WI38 (cell line): Measurements from ENCODE around the gene MYO16.

Experiments used
- H3K4me3 ChIP-seq: 2 replicates; pipeline ENCODE4 v1.5.1; 2011; ENCODE audit warnings: low read depth, mild to moderate bottlenecking, control low read depth, low read length
- TF ChIP-seq, protein P1 (sequence below): IDR thresholded peaks from 2 replicates; pipeline ENCODE4 v1.5.1; 2012; ENCODE audit warnings: low read depth, mild to moderate bottlenecking, control low read depth, low read length

MYO16 gene

DNA sequence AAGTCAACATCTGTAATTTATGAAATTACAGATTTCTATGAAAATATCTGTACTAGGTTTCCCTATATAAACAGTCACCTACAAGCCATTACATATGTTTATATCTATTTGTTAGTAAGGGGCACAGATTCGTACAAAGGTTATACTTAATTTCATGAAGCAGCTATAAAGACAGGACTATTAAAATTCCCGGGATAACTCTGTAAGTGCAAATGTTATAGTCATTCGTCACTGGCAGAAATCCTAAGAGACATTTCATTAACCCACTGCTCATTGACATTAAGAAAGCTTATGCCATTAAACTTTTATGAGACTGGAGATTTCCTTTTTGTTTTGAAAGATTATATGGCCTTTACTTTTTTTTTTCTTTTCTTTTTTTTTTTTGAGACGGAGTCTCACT is 122.9 kb downstream of the MYO16 start:
- TF ChIP-seq, protein P1, sequence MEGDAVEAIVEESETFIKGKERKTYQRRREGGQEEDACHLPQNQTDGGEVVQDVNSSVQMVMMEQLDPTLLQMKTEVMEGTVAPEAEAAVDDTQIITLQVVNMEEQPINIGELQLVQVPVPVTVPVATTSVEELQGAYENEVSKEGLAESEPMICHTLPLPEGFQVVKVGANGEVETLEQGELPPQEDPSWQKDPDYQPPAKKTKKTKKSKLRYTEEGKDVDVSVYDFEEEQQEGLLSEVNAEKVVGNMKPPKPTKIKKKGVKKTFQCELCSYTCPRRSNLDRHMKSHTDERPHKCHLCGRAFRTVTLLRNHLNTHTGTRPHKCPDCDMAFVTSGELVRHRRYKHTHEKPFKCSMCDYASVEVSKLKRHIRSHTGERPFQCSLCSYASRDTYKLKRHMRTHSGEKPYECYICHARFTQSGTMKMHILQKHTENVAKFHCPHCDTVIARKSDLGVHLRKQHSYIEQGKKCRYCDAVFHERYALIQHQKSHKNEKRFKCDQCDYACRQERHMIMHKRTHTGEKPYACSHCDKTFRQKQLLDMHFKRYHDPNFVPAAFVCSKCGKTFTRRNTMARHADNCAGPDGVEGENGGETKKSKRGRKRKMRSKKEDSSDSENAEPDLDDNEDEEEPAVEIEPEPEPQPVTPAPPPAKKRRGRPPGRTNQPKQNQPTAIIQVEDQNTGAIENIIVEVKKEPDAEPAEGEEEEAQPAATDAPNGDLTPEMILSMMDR = no peak

DNA sequence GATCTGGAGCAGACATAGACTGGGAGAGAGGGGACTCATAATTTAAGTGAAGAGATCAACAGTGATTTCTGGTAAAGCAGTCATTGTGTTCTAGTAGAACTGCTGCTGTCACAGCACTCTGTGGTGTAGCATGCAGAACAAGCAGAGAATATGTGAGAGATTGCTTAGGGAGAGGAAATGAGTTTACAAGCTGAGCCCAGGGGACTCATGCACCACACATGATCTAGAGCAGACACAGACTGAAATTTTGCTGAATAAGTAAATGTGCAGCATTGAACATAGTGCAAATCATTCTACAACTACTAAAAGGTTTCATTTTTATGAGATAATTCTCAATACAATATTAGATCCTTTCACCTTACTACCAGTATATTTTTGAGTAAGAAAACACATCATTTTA is 125.7 kb downstream of the MYO16 start:
- TF ChIP-seq, protein P1 = no peak
- H3K4me3 ChIP-seq = no peak overlapping the region

More for the DNA sequence above, 122.9 kb downstream of the MYO16 start:
- no peak overlapping the region for H3K4me3 ChIP-seq

DNA sequence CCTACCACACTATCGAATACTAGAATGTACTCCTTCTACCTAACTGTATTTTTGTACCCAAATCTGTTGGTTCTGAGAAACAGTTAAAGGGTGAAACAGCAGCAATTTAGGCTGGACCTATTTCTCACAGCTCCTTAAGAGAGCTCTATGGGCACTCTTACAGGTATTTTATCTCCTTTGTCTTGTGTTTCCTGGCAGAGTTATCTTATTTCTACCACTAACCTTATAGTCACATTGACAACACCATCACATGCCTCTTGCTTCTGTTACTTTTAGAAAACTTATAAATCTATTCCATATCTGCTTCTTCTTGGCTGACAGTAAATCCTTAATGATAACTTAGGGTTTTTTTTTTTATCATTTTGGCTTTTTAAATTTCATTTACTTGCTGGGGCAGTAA is 130.7 kb downstream of the MYO16 start:
- H3K4me3 ChIP-seq = no peak overlapping the region
- TF ChIP-seq, protein P1 = no peak

DNA sequence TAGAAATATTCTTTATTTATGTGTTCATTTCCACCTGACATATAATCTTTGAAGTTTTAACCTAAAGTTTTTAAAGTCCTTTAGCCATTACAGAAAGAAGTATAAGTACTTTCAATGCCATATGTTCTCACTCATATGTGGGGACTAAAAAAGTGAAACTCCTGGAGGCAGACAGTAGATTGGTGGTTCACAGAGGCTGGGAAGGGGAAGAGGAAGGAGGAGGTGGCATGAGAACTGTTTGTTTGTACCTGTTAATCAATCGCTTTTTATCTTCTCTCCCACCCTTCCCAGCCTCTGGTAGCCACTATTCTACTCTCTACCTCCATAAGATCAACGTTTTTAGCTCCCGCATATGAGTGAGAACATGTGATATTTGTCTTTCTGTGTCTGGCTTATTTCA is 131.1 kb downstream of the MYO16 start:
- TF ChIP-seq, protein P1 = no peak
- H3K4me3 ChIP-seq = no peak overlapping the region

DNA sequence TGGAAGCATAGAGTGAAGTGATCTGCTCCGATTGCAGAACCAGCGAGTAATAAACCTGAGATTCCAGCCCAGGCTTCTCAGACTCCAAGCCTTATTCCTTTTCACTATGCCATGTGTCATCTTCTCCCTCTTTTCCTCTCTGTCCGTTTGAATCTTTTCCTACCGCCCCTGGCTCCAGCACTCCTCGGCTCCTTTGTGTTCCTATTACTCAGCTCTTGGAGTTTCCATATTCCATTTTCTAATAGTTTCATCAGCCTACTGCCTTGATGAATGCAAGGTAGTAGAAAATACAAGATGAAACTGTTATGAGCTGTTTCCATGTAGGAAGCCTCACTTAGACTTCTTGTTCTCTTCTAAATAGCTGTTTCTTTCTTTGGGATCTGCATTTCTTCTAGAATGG is 138.6 kb downstream of the MYO16 start:
- TF ChIP-seq, protein P1 = no peak
- no peak overlapping the region for H3K4me3 ChIP-seq

DNA sequence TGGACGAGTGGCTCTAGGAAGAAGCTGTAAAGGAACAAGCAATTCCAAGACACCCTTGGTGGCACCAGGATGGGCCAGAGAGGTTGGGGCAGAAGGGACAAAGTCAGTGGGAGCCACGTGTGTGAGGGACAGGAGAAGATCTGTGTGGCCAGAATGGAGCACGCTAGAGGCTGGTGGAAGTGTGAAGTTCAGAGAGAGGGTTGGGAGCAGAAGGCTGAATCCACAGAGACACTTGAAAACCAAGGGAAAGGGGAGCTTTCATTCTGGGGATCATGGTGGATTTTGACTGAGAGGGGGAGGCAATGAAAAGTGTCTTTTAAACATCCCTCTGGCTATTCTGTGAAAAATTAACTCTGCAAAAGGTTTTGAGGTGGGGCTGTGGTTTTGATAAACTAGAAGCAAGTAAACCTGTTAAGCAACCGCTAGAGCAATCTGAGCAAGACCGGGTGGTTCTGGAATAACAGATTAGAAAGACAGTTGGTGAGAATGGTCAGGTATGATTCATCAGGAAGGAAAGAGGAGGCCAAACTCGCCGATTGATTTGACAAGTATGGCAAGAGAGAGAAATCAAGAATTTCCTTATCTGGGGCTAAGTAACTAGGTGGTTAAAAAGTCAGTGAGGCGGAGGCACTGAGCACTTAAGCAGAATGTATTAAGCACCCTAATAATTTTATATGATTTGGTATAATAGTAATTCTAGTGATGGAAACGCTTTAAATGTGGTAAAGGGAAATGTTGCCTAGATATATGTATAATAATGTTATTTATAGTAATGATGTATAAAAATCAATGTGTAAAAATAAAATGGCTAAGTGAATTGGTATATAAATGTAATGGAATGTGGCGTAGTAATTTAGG is 140.0 kb downstream of the MYO16 start:
- no peak overlapping the region for H3K4me3 ChIP-seq
- TF ChIP-seq, protein P1 = no peak

DNA sequence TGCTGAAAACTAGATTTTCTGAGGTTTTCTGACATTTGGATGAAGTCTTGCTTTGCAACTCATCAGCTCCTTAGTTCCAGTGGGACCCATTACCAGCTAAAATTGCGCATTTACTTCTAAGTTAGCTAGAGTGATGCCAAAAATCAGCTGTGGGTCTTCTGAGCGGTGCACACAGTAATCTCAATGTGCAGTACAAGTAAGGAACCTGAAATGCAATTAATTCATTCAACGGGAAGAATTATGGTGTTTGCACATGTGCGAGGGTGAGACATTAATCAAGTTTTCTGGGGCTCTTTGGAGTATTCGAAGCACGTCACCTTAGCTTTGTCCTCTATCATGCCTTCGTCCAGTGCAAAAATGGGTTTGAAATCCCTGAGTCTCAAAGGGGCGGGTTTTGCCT is 146.2 kb downstream of the MYO16 start:
- TF ChIP-seq, protein P1 = no peak
- H3K4me3 ChIP-seq = no peak overlapping the region
